Measurements from ENCODE around the gene OCA2. TPM values are rescaled to one million over a fixed set of nuclear protein-coding genes. Genes with fewer than 3 reads are reported as not detected.

Gene OCA2
- total and polyA plus RNA-seq, 2 of the 13 experiments (the other 11 are each of a cell fraction or from before 2014, with no cell fraction given) = 0.02 to 0.05 TPM

GRCh38 chr15:27820722-27821121 lies 278.4 kb downstream of the OCA2 start (continued):
- TF ChIP-seq ZNF784 (CRISPR knock-in tag; IDR thresholded peaks at IDR 0.05; ENCODE audit: borderline replicate concordance) (no peak), MTF2 (CRISPR knock-in tag; IDR thresholded peaks at IDR 0.05; ENCODE audit: borderline replicate concordance) (no peak), ZNF530 (CRISPR knock-in tag; IDR thresholded peaks at IDR 0.05; ENCODE audit: low read depth) (no peak), TCF7 (IDR thresholded peaks at IDR 0.05; ENCODE audit: low read depth) (no peak)

GRCh38 chr15:27820232-27820631 lies 278.9 kb downstream of the OCA2 start:
- DNase-seq (ENCODE audit: low spot score) (no peak), FAIRE-seq (no peak), ATAC-seq (no peak)
- intact Hi-C loops (cut with micrococcal nuclease; ENCODE audit: unreplicated experiment) (no loop called here), in situ Hi-C loops (cut with HindIII; ENCODE audit: extremely low pct_ligation_motif_present, low pct_unique_long_range_greater_than_20kb) (no loop called here)
- peaks cover 12% of the 10 kb centered on the region for H3K9me3 ChIP-seq (ENCODE audit: low read length)
- H2AFZ ChIP-seq (ENCODE audit: low read length) = no peak overlapping the region
- 11% methylated on average over 6 of the region's 7 CpGs for WGBS (ENCODE audit: low lambda C conversion rate)
- no peaks in the 10 kb centered on the region; a peak in 1 of 5 replicates for H3K27me3 ChIP-seq (ENCODE audit: control insufficient read depth in 1 of 2, insufficient read depth in 2 of 2, low read length in 2 of 2)
- no peaks in the 10 kb centered on the region for H3K79me2 ChIP-seq (ENCODE audit: insufficient read depth, low read length)
- H4K20me1 ChIP-seq (ENCODE audit: insufficient read depth, low read length) = no peaks in the 10 kb centered on the region
- no peak overlapping the region for H3K4me3 ChIP-seq (replicated peaks in 1 of 3; ENCODE audit: insufficient read depth in 1 of 3, low read depth in 2 of 3, low read length in 3 of 3)
- TF ChIP-seq ZNF138 (CRISPR knock-in tag; IDR thresholded peaks at IDR 0.05; ENCODE audit: low read depth) (no peak), MAFF (IDR thresholded peaks at IDR 0.05; ENCODE audit: low read depth, low read length) (peak; percentile 75), FOSL2 (CRISPR knock-in tag; IDR thresholded peaks at IDR 0.05) (peak; percentile 44), ZNF232 (CRISPR knock-in tag; IDR thresholded peaks at IDR 0.05; ENCODE audit: borderline replicate concordance) (no peak), CSRNP2 (CRISPR knock-in tag; conservative IDR thresholded peaks at IDR 0.05; ENCODE audit: low read depth) (no peak), MAFK (conservative IDR thresholded peaks at IDR 0.05 in 1 of 2, IDR thresholded peaks at IDR 0.05 in 1 of 2; ENCODE audit: low read length in 2 of 2) (peak; percentile 74 to 84), CREB1 (IDR thresholded peaks at IDR 0.05) (0 out of 2 replicates have a peak, but pooled peaks have one; percentile 30), CREB1 (CRISPR knock-in tag; IDR thresholded peaks at IDR 0.05) (no peak)
- TF ChIP-seq, protein P1, sequence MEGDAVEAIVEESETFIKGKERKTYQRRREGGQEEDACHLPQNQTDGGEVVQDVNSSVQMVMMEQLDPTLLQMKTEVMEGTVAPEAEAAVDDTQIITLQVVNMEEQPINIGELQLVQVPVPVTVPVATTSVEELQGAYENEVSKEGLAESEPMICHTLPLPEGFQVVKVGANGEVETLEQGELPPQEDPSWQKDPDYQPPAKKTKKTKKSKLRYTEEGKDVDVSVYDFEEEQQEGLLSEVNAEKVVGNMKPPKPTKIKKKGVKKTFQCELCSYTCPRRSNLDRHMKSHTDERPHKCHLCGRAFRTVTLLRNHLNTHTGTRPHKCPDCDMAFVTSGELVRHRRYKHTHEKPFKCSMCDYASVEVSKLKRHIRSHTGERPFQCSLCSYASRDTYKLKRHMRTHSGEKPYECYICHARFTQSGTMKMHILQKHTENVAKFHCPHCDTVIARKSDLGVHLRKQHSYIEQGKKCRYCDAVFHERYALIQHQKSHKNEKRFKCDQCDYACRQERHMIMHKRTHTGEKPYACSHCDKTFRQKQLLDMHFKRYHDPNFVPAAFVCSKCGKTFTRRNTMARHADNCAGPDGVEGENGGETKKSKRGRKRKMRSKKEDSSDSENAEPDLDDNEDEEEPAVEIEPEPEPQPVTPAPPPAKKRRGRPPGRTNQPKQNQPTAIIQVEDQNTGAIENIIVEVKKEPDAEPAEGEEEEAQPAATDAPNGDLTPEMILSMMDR (CRISPR knock-in tag; IDR thresholded peaks at IDR 0.05) = no peak
- TF ChIP-seq, protein P2, sequence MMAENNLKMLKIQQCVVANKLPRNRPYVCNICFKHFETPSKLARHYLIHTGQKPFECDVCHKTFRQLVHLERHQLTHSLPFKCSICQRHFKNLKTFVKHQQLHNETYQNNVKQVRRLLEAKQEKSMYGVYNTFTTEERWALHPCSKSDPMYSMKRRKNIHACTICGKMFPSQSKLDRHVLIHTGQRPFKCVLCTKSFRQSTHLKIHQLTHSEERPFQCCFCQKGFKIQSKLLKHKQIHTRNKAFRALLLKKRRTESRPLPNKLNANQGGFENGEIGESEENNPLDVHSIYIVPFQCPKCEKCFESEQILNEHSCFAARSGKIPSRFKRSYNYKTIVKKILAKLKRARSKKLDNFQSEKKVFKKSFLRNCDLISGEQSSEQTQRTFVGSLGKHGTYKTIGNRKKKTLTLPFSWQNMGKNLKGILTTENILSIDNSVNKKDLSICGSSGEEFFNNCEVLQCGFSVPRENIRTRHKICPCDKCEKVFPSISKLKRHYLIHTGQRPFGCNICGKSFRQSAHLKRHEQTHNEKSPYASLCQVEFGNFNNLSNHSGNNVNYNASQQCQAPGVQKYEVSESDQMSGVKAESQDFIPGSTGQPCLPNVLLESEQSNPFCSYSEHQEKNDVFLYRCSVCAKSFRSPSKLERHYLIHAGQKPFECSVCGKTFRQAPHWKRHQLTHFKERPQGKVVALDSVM (CRISPR knock-in tag; IDR thresholded peaks at IDR 0.05) = no peak
- TF ChIP-seq, protein P3, sequence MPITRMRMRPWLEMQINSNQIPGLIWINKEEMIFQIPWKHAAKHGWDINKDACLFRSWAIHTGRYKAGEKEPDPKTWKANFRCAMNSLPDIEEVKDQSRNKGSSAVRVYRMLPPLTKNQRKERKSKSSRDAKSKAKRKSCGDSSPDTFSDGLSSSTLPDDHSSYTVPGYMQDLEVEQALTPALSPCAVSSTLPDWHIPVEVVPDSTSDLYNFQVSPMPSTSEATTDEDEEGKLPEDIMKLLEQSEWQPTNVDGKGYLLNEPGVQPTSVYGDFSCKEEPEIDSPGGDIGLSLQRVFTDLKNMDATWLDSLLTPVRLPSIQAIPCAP (CRISPR knock-in tag; IDR thresholded peaks at IDR 0.05; ENCODE audit: low read depth) = no peak
- POLR2A ChIA-PET = no interaction called here
- no peak overlapping the region for H3K27ac ChIP-seq (ENCODE audit: extremely low read length, insufficient read depth, low read length)
- no TSS peak for BruUV-seq (replicated peaks)
- no peaks in the 10 kb centered on the region for H3K4me1 ChIP-seq (ENCODE audit: insufficient read depth, low read length)
- no peaks in the 10 kb centered on the region for H3K36me3 ChIP-seq (replicated peaks in 1 of 2; ENCODE audit: control insufficient read depth in 1 of 2, insufficient read depth in 2 of 2, low read length in 2 of 2)
- no peak overlapping the region for H3K4me2 ChIP-seq (ENCODE audit: low read depth, low read length)
- CTCF ChIA-PET (ENCODE audit: low intra/inter-chr PET ratio, low total read pairs) = no interaction called here
- H3K9ac ChIP-seq (ENCODE audit: insufficient read depth, low read depth, low read length) = no peak overlapping the region

All from HepG2 (cell line).